Amniotic stem cell (primary cell): Measurements from ENCODE around the gene DOCK11.
A peak's percentile ranks its signal among the peaks of the same experiment; 100 is the strongest.

Experiments
- DNase-seq: peaks from one replicate; lab custom pipeline; 2025; lab: John Stamatoyannopoulos, UW

Gene DOCK11

GRCh38 chrX:118502161-118502789, 6.7 kb downstream of the DOCK11 start:
- no peak for DNase-seq

GRCh38 chrX:118503260-118504041, 7.8 kb downstream of the DOCK11 start:
- DNase-seq: no peak

- DNase-seq: no peak
These were observed 9.0 kb downstream of the DOCK11 start for GRCh38 chrX:118504581-118504980.

- no peak for DNase-seq
These were observed 11.3 kb downstream of the DOCK11 start for GRCh38 chrX:118506805-118507480.

GRCh38 chrX:118507766-118508165, 12.2 kb downstream of the DOCK11 start:
- DNase-seq: no peak

- DNase-seq: no peak
These were observed 12.6 kb downstream of the DOCK11 start for GRCh38 chrX:118508221-118508620.

- no peak for DNase-seq
These were observed 13.0 kb downstream of the DOCK11 start for GRCh38 chrX:118508635-118509034.

- no peak for DNase-seq
These were observed 14.5 kb downstream of the DOCK11 start for GRCh38 chrX:118510111-118510510.

GRCh38 chrX:118513120-118513898, 17.7 kb downstream of the DOCK11 start:
- DNase-seq: no peak

- DNase-seq: peak; percentile 3
These were observed 24.0 kb downstream of the DOCK11 start for GRCh38 chrX:118519411-118520215.

- peak; percentile 62 for DNase-seq
These were observed 24.9 kb downstream of the DOCK11 start for GRCh38 chrX:118520216-118521206.

- peak; percentile 22 for DNase-seq
These were observed 25.8 kb downstream of the DOCK11 start for GRCh38 chrX:118521435-118521834.

- no peak for DNase-seq
These were observed 26.8 kb downstream of the DOCK11 start for GRCh38 chrX:118522230-118522926.

GRCh38 chrX:118523920-118524319, 28.3 kb downstream of the DOCK11 start:
- no peak for DNase-seq

GRCh38 chrX:118524344-118524743, 28.7 kb downstream of the DOCK11 start:
- no peak for DNase-seq

- no peak for DNase-seq
These were observed 29.6 kb downstream of the DOCK11 start for GRCh38 chrX:118525174-118525730.

- no peak for DNase-seq
These were observed 30.5 kb downstream of the DOCK11 start for GRCh38 chrX:118526149-118526548.

GRCh38 chrX:118528071-118528737, 32.6 kb downstream of the DOCK11 start:
- no peak for DNase-seq
